Transverse colon (tissue), 4 donors: ENCODE measurements around the gene RNF4. TPM values are rescaled to one million over a fixed set of nuclear protein-coding genes. Genes with fewer than 3 reads are reported as not detected.

Source experiments
- DNase-seq: peaks from one replicate; pipeline ENCODE4 v3.0.0-alpha.2; 2019
- H3K27ac ChIP-seq, 4 donors: fragments of 200-600 bp; sonication (generic); 2 replicates each; pipeline ENCODE4 v1.5.1; 2016 to 2018; ENCODE audit warnings: inconsistent platforms in 4 of 4
- H3K27me3 ChIP-seq: fragments of 200-600 bp; sonication (generic); 2 replicates; pipeline ENCODE4 v1.5.1; 2017; ENCODE audit warnings: inconsistent platforms
- H3K36me3 ChIP-seq, 4 donors: fragments of 200-600 bp; sonication (generic); 2 replicates each; pipeline ENCODE4 v1.5.1; 2017 to 2019; ENCODE audit warnings: inconsistent platforms in 4 of 4
- H3K4me1 ChIP-seq, 4 donors: fragments of 200-600 bp; sonication (generic); 2 replicates each; pipeline ENCODE4 v1.5.1; 2017 to 2020; ENCODE audit warnings: inconsistent platforms in 4 of 4
- H3K4me3 ChIP-seq, 4 donors: fragments of 200-600 bp; sonication (generic); 1 replicate in 1 of 4; 2 replicates in 3 of 4; pipeline versions ENCODE4 v1.5.1 to v1.6.1; 2017 to 2019; ENCODE audit warnings: inconsistent platforms in 4 of 4
- H3K9me3 ChIP-seq, 2 donors: fragments of 200-600 bp; sonication (generic); 2 replicates each; pipeline ENCODE4 v1.5.1; 2017 to 2019; ENCODE audit warnings: inconsistent platforms in 2 of 2
- CTCF ChIP-seq, 5 experiments: fragments of 200-600 bp in 3 of 5; fragments of 450-650 bp in 2 of 5; sonication (generic) in 3 of 5; IDR thresholded peaks; 1 replicate in 2 of 5; 2 replicates in 3 of 5; pipeline ENCODE4 v1.5.1; 2016 to 2017; ENCODE audit warnings: antibody characterized with exemption in 5 of 5, inconsistent platforms in 3 of 5, mild to moderate bottlenecking in 2 of 5, moderate library complexity in 1 of 5
- EP300 ChIP-seq: sonication (generic); formaldehyde crosslinking; IDR thresholded peaks from one replicate; pipeline ENCODE4 v1.6.1; 2017; ENCODE audit warnings: antibody characterized with exemption, low read depth
- POLR2A ChIP-seq: fragments of 450-650 bp; IDR thresholded peaks from one replicate; pipeline ENCODE4 v1.6.1; 2016; ENCODE audit warnings: antibody characterized with exemption, mild to moderate bottlenecking, moderate library complexity
- POLR2AphosphoS5 ChIP-seq, 3 donors: sonication (generic); formaldehyde crosslinking; IDR thresholded peaks; one replicate each; pipeline ENCODE4 v1.6.1; 2016; ENCODE audit warnings: antibody characterized with exemption in 3 of 3
- WGBS, 2 donors: methylation state at CpG; one replicate each; pipeline ENCODE4 v1.1.5; 2018; ENCODE audit warnings: low coverage in 1 of 2; 5-methylcytosine and 5-hydroxymethylcytosine counted together
- in situ Hi-C, 4 donors: fragments of 200-750 bp; cut with MboI; loops; one replicate each; pipeline versions ENCODE4 v1.15.0 to v1.15.1; 2017; ENCODE audit warnings: low sequenced_read_pairs in 3 of 4, low pct_ligation_motif_present in 1 of 4, low pct_unique_long_range_greater_than_20kb in 1 of 4
- intact Hi-C: fragments of 100-400 bp; cut with DNase I; formaldehyde crosslinking; loops from one replicate; pipeline ENCODE4 v1.15.1; 2023; ENCODE audit warnings: low total_unique reads
- total RNA-seq, 4 donors: library from RNA; depleted of rRNA; stranded (reverse); fragments of >200 nt; gene quantifications; one replicate each; pipeline ENCODE4 v1.1.0, GENCODE V29; 2016

Gene RNF4
- total RNA-seq, 4 donors from 2014 or later, result 20.9 to 50.5 (median 35.8) TPM

DNA sequence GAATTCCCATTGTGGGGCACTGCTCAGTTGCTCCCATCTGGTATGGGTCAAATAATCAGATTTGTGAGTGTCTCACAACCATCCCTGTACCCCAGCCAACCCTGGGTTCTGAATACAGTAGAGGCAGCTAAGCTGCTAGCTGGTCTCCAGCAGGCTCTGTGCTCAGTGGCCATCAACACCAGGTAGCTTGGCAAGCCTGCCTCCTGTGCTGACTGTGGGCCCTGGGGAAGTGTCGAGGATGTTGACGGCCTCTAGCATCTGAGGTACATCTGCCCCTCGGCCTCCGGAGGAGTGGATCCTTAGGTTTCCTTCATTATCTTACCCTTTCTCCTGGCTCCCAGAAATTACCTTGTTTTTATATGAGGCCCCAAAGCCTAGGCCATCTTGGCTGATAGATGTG lies 13.3 kb downstream of the RNF4 start:
- 61% methylated on average over 4 of the region's 4 CpGs; no CpG with 5 or more reads in 1 of the 2 donors for WGBS, 2 donors
- H3K9me3 ChIP-seq, result no peaks in the 10 kb centered on the region
- no peaks in the 10 kb centered on the region for H3K36me3 ChIP-seq
- no peaks in the 10 kb centered on the region for H3K27me3 ChIP-seq
- peak overlapping the region in 1 of 4 donors; percentile 3 for H3K4me3 ChIP-seq
- in situ Hi-C loops, result no loop called here
- intact Hi-C loops, result no loop called here
- DNase-seq, result no peak
- H3K27ac ChIP-seq, result peak overlapping the region; percentile 57 to 83 (median 72)
- TF ChIP-seq POLR2AphosphoS5 (IDR thresholded peaks at IDR 0.05) (no peak), CTCF (IDR thresholded peaks at IDR 0.05) (no peak), POLR2A (no peak), EP300 (no peak)
- H3K4me1 ChIP-seq, result peaks cover 55 to 99% (median 89%) of the 10 kb centered on the region in 4 donors

- in situ Hi-C loops (no loop called here), intact Hi-C loops (no loop called here)
- H3K4me3 ChIP-seq, result peak overlapping the region in 1 of 4 donors; percentile 3
Measured at GRCh38 chr4:2482693-2483092, 13.8 kb downstream of the RNF4 start.

GRCh38 chr4:2483237-2483636 lies 14.3 kb downstream of the RNF4 start:
- peaks cover 48 to 99% (median 88%) of the 10 kb centered on the region in 4 donors for H3K4me1 ChIP-seq
- peak overlapping the region; percentile 57 to 83 (median 72) for H3K27ac ChIP-seq

More at GRCh38 chr4:2482693-2483092, 13.8 kb downstream of the RNF4 start:
- peak in 1 of 3 donors; percentile 16 for TF ChIP-seq POLR2AphosphoS5 (IDR thresholded peaks at IDR 0.05)
- TF ChIP-seq CTCF (IDR thresholded peaks at IDR 0.05), result no peak
- TF ChIP-seq POLR2A, result no peak
- no peak for TF ChIP-seq EP300
- no peaks in the 10 kb centered on the region for H3K36me3 ChIP-seq
- no peaks in the 10 kb centered on the region for H3K27me3 ChIP-seq
- no peaks in the 10 kb centered on the region for H3K9me3 ChIP-seq
- peak overlapping the region; percentile 57 to 83 (median 72) for H3K27ac ChIP-seq
- DNase-seq, result no peak
- peaks cover 53 to 99% (median 89%) of the 10 kb centered on the region in 4 donors for H3K4me1 ChIP-seq
- 0 to 7% methylated on average over 1 to 3 of the region's 3 CpGs for WGBS, 2 donors

DNA sequence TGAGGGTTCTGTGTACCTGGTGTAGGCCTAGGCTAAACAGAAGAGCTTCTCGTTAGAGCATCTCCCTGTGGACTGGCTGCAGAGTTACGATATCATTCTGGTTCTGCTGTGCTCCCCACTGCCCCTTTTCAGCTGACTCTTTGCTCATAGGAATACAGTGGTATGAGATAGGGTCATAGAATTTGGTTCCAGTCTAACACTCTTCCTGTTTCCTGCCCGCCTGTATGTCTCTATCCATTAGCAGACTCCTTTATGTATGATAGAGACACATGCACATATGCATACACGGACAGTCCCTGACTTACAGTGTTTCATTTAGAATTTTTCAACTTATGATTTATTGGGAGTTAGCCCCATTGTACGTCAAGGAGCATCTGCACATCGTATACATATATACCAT lies 15.3 kb downstream of the RNF4 start:
- peak overlapping the region; percentile 74 to 83 (median 80) for H3K27ac ChIP-seq
- no peaks in the 10 kb centered on the region for H3K9me3 ChIP-seq
- H3K4me3 ChIP-seq, result no peak overlapping the region
- DNase-seq, result no peak
- WGBS, 2 donors, result 60 to 72% methylated on average over 2 to 6 of the region's 6 CpGs
- intact Hi-C loops (no loop called here), in situ Hi-C loops (no loop called here)
- TF ChIP-seq CTCF (IDR thresholded peaks at IDR 0.05) (no peak), POLR2A (no peak), EP300 (no peak), POLR2AphosphoS5 (IDR thresholded peaks at IDR 0.05) (no peak)
- no peaks in the 10 kb centered on the region for H3K36me3 ChIP-seq
- no peaks in the 10 kb centered on the region for H3K27me3 ChIP-seq
- peaks cover 43 to 92% (median 79%) of the 10 kb centered on the region in 4 donors for H3K4me1 ChIP-seq

More at GRCh38 chr4:2483237-2483636, 14.3 kb downstream of the RNF4 start:
- DNase-seq, result no peak
- WGBS, 2 donors, result 58% methylated on average over 3 of the region's 3 CpGs; no CpG with 5 or more reads in 1 of the 2 donors
- intact Hi-C loops, result no loop called here
- H3K36me3 ChIP-seq, result no peaks in the 10 kb centered on the region
- in situ Hi-C loops, result no loop called here
- no peak for TF ChIP-seq POLR2AphosphoS5 (IDR thresholded peaks at IDR 0.05)
- no peak for TF ChIP-seq POLR2A
- no peak for TF ChIP-seq EP300
- TF ChIP-seq CTCF (IDR thresholded peaks at IDR 0.05), result no peak
- H3K9me3 ChIP-seq, result no peaks in the 10 kb centered on the region
- H3K27me3 ChIP-seq, result no peaks in the 10 kb centered on the region
- H3K4me3 ChIP-seq, result no peak overlapping the region
